Liver (tissue), 9 donors: ENCODE results near the gene ETFA. TPM values are rescaled to one million over a fixed set of nuclear protein-coding genes. Genes with fewer than 3 reads are reported as not detected.

ENCODE experiments used
- DNase-seq: peaks from one replicate; pipeline ENCODE4 v3.0.0-alpha.2; 2017; ENCODE audit warnings: low spot score
- H3K27ac ChIP-seq, 2 donors: one replicate each; pipeline ENCODE4 v1.7.0; 2013; ENCODE audit warnings: inconsistent platforms in 2 of 2, low read length in 2 of 2, control low read depth in 1 of 2, low read depth in 1 of 2, mild to moderate bottlenecking in 1 of 2
- H3K27me3 ChIP-seq, 4 donors: one replicate each; pipeline versions ENCODE4 v1.6.1 to v1.7.0; 2013; ENCODE audit warnings: low read length in 3 of 4, inconsistent platforms in 1 of 4, mild to moderate bottlenecking in 1 of 4, moderate library complexity in 1 of 4; ENCODE audit not compliant: control insufficient read depth in 4 of 4, insufficient read depth in 4 of 4
- H3K36me3 ChIP-seq, 4 donors: one replicate each; pipeline versions ENCODE4 v1.6.1 to v1.7.0; 2013; ENCODE audit warnings: low read length in 3 of 4, mild to moderate bottlenecking in 3 of 4, low read depth in 1 of 4, moderate library complexity in 1 of 4; ENCODE audit not compliant: control insufficient read depth in 4 of 4, insufficient read depth in 3 of 4
- H3K4me1 ChIP-seq, 4 donors: one replicate each; pipeline versions ENCODE4 v1.6.1 to v1.7.0; 2013; ENCODE audit warnings: low read length in 3 of 4, mild to moderate bottlenecking in 3 of 4, moderate library complexity in 1 of 4; ENCODE audit not compliant: control insufficient read depth in 4 of 4, insufficient read depth in 4 of 4
- H3K4me3 ChIP-seq, 3 donors: one replicate each; pipeline versions ENCODE4 v1.6.1 to v1.7.0; 2013; ENCODE audit warnings: low read length in 3 of 3, control low read depth in 1 of 3, low read depth in 1 of 3, mild to moderate bottlenecking in 1 of 3
- H3K9ac ChIP-seq, 2 donors: one replicate each; pipeline ENCODE4 v1.7.0; 2013; ENCODE audit warnings: low read length in 2 of 2, mild to moderate bottlenecking in 2 of 2, moderate library complexity in 2 of 2, control low read depth in 1 of 2, low read depth in 1 of 2
- H3K9me3 ChIP-seq, 4 donors: one replicate each; pipeline versions ENCODE4 v1.6.1 to v1.7.0; 2013; ENCODE audit warnings: low read length in 3 of 4; ENCODE audit not compliant: control insufficient read depth in 4 of 4
- EGR1 ChIP-seq, 2 donors: IDR thresholded peaks; 2 replicates each; pipeline ENCODE4 v1.6.1; 2016 to 2018; ENCODE audit warnings: antibody characterized with exemption in 2 of 2, low read depth in 2 of 2
- FOXA1 ChIP-seq: IDR thresholded peaks from 2 replicates; pipeline ENCODE4 v1.6.1; 2016; ENCODE audit warnings: antibody characterized with exemption
- HNF4A ChIP-seq, 2 donors: conservative IDR thresholded peaks; 2 replicates each; pipeline ENCODE4 v1.6.1; 2016; ENCODE audit warnings: antibody characterized with exemption in 2 of 2, mild to moderate bottlenecking in 2 of 2
- NR2F2 ChIP-seq: IDR thresholded peaks from 2 replicates; pipeline ENCODE4 v1.6.1; 2016; ENCODE audit warnings: antibody characterized with exemption
- RXRA ChIP-seq, 2 donors: IDR thresholded peaks; 2 replicates each; pipeline ENCODE4 v1.6.1; 2017 to 2018; ENCODE audit warnings: antibody characterized with exemption in 2 of 2, mild to moderate bottlenecking in 1 of 2
- TAF1 ChIP-seq: conservative IDR thresholded peaks from 2 replicates; pipeline ENCODE4 v1.6.1; 2016; ENCODE audit warnings: antibody characterized with exemption, mild to moderate bottlenecking
- WGBS: extraction: QIAGEN DNeasy Blood & Tissue Kit; methylation state at CpG from one replicate; pipeline ENCODE4 v1.1.7; 2013; 5-methylcytosine and 5-hydroxymethylcytosine counted together
- polyA plus RNA-seq, 2 donors: library from polyadenylated mRNA; stranded (reverse) in 1 of 2; unstranded in 1 of 2; fragments of 200-250 nt in 1 of 2; fragments of >200 nt in 1 of 2; fragmentation: Nextera tagmentation in 1 of 2; extraction: Ambion mirVana in 1 of 2; gene quantifications; one replicate each; pipeline versions ENCODE4 v1.2.1 to v1.2.3, GENCODE V29; 2013 to 2015
- total RNA-seq, 2 donors: library from RNA; depleted of rRNA; stranded (reverse); fragments of >200 nt; gene quantifications; one replicate each; pipeline ENCODE4 v1.2.3, GENCODE V29; 2014
- TF ChIP-seq, protein P1 (sequence below): IDR thresholded peaks from 2 replicates; pipeline ENCODE4 v1.6.1; 2016; ENCODE audit warnings: antibody characterized with exemption
- TF ChIP-seq, protein P2 (sequence below): IDR thresholded peaks from 2 replicates; pipeline ENCODE4 v1.6.1; 2016; ENCODE audit warnings: antibody characterized with exemption, mild to moderate bottlenecking
- TF ChIP-seq, protein P3 (sequence below): fragments of 150-350 bp; IDR thresholded peaks from 2 replicates; pipeline ENCODE4 v1.5.1; 2017; ENCODE audit warnings: improper control_type of control experiment, low read depth, low read length; ENCODE audit not compliant: missing input control
- donor health status: healthy.
- donor health status: healthy.
- donor health status: healthy.
- donor health status: healthy.
- donor health status: healthy.

Gene ETFA
- total and polyA plus RNA-seq, 4 donors = 92.6 to 342 (median 289) TPM

DNA sequence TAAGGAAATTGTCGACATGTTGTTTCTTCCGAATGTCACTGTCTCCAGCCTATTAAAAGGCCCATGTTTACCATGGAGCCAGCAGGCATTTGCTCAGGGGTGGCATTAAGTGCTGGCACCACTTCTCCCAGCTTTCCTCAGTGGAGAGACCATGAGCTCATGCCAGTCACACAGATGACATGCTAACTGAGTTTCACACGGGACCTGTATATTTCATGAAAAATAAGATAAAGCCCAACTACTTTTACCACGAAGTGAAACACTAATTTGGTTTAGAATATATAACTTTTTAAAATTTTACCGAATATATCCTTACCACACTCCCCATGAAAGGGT lies 93.4 kb downstream of the ETFA start:
- no peaks in the 10 kb centered on the region for H3K4me1 ChIP-seq
- H3K27ac ChIP-seq = no peak overlapping the region
- H3K9me3 ChIP-seq = no peaks in the 10 kb centered on the region
- no peaks in the 10 kb centered on the region for H3K27me3 ChIP-seq
- H3K9ac ChIP-seq = no peak overlapping the region
- no peak overlapping the region for H3K4me3 ChIP-seq
- 96% methylated on average over 5 of the region's 5 CpGs for WGBS
- no peak for DNase-seq
- TF ChIP-seq NR2F2 (no peak), TAF1 (no peak), FOXA1 (no peak), EGR1 (IDR thresholded peaks at IDR 0.05; ENCODE audit: low read depth in 2 of 2) (no peak)
- TF ChIP-seq, protein P1, sequence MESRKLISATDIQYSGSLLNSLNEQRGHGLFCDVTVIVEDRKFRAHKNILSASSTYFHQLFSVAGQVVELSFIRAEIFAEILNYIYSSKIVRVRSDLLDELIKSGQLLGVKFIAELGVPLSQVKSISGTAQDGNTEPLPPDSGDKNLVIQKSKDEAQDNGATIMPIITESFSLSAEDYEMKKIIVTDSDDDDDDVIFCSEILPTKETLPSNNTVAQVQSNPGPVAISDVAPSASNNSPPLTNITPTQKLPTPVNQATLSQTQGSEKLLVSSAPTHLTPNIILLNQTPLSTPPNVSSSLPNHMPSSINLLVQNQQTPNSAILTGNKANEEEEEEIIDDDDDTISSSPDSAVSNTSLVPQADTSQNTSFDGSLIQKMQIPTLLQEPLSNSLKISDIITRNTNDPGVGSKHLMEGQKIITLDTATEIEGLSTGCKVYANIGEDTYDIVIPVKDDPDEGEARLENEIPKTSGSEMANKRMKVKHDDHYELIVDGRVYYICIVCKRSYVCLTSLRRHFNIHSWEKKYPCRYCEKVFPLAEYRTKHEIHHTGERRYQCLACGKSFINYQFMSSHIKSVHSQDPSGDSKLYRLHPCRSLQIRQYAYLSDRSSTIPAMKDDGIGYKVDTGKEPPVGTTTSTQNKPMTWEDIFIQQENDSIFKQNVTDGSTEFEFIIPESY = no peak
- peaks cover 2 to 36% (median 28%) of the 10 kb centered on the region in 4 donors for H3K36me3 ChIP-seq

DNA sequence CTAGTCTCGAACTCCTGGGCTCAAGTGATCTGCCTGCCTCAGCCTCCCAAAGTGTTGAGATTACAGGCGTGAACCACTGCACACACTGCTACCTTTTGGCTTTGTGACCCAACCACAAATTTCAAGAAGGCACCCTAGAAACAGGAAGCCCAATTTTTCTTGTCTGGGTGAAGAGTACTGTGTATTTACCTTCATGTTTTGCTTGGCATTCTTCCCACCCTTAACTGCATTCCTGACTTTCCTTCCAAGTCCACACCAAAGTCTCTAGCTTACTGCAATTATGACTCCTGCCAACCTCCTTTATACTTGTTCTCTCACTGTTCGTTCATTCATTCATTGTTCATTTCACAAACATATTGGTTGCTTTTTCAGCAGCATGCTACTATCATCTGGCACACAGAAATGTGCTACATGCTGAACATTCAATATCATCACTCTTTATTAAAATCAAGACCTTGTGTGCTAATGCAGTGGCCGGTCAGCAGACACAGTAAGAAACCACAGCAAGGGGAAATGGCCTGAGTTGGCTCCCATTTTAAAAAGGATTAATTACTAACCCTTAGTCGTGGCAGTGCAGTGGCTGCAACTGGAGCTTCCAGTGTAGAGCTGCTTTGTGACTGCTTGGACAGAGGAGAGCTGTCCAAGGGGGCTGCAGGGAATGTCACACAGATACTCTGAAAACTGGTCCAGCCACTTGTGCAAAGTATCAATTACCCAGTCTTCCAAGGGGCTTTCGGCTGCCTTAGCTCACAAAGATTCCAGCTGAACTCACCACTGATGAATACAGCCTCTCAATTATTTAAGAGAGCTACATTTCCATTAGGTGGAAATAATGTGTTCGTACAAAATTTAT lies 94.0 kb downstream of the ETFA start:
- 90% methylated on average over 7 of the region's 7 CpGs for WGBS
- Histone ChIP-seq H3K4me1 (no peaks in the 10 kb centered on the region), H3K9me3 (no peaks in the 10 kb centered on the region), H3K27me3 (no peaks in the 10 kb centered on the region), H3K9ac (no peak overlapping the region), H3K27ac (no peak overlapping the region), H3K36me3 (peaks cover 2 to 37% (median 32%) of the 10 kb centered on the region in 4 donors), H3K4me3 (no peak overlapping the region)
- TF ChIP-seq, protein P2, sequence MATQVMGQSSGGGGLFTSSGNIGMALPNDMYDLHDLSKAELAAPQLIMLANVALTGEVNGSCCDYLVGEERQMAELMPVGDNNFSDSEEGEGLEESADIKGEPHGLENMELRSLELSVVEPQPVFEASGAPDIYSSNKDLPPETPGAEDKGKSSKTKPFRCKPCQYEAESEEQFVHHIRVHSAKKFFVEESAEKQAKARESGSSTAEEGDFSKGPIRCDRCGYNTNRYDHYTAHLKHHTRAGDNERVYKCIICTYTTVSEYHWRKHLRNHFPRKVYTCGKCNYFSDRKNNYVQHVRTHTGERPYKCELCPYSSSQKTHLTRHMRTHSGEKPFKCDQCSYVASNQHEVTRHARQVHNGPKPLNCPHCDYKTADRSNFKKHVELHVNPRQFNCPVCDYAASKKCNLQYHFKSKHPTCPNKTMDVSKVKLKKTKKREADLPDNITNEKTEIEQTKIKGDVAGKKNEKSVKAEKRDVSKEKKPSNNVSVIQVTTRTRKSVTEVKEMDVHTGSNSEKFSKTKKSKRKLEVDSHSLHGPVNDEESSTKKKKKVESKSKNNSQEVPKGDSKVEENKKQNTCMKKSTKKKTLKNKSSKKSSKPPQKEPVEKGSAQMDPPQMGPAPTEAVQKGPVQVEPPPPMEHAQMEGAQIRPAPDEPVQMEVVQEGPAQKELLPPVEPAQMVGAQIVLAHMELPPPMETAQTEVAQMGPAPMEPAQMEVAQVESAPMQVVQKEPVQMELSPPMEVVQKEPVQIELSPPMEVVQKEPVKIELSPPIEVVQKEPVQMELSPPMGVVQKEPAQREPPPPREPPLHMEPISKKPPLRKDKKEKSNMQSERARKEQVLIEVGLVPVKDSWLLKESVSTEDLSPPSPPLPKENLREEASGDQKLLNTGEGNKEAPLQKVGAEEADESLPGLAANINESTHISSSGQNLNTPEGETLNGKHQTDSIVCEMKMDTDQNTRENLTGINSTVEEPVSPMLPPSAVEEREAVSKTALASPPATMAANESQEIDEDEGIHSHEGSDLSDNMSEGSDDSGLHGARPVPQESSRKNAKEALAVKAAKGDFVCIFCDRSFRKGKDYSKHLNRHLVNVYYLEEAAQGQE = no peak
- TF ChIP-seq RXRA (IDR thresholded peaks at IDR 0.05) (no peak), TAF1 (no peak), HNF4A (conservative IDR thresholded peaks at IDR 0.05) (no peak), FOXA1 (no peak)
- TF ChIP-seq, protein P3, sequence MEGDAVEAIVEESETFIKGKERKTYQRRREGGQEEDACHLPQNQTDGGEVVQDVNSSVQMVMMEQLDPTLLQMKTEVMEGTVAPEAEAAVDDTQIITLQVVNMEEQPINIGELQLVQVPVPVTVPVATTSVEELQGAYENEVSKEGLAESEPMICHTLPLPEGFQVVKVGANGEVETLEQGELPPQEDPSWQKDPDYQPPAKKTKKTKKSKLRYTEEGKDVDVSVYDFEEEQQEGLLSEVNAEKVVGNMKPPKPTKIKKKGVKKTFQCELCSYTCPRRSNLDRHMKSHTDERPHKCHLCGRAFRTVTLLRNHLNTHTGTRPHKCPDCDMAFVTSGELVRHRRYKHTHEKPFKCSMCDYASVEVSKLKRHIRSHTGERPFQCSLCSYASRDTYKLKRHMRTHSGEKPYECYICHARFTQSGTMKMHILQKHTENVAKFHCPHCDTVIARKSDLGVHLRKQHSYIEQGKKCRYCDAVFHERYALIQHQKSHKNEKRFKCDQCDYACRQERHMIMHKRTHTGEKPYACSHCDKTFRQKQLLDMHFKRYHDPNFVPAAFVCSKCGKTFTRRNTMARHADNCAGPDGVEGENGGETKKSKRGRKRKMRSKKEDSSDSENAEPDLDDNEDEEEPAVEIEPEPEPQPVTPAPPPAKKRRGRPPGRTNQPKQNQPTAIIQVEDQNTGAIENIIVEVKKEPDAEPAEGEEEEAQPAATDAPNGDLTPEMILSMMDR = no peak
- DNase-seq = no peak
